HepG2 (cell line): ENCODE data around the gene TMEM117. TPM values are rescaled to one million over a fixed set of nuclear protein-coding genes. Genes with fewer than 3 reads are reported as not detected.

Experiments
- ATAC-seq: fragments of 200-7000 bp; cut with Tn5 transposase; 3 replicates; pipeline ENCODE4 v1.9.1; 2020; ENCODE audit warnings: mild to moderate bottlenecking, moderate library complexity
- BruUV-seq: library from RNA; stranded (reverse); fragments of 400-500 nt; replicated peaks from 2 replicates; lab custom pipeline; 2021; lab: Mats Ljungman, UMichigan
- CTCF ChIA-PET: fragments of 300-600 bp; formaldehyde crosslinking; extraction: SDS; loops from one replicate; lab custom pipeline; 2021; ENCODE audit warnings: low total read pairs, inconsistent platforms, low intra/inter-chr PET ratio; lab: Yijun Ruan, JAX
- POLR2A ChIA-PET: fragments of 350-600 bp; sonication (Branson Sonifier 250); formaldehyde crosslinking; loops from one replicate; lab custom pipeline; 2020; ENCODE audit warnings: antibody characterized with exemption, inconsistent platforms; lab: Yijun Ruan, JAX
- DNase-seq: peaks from one replicate; pipeline ENCODE4 v3.0.0-alpha.2; 2015; ENCODE audit warnings: low spot score
- FAIRE-seq: peaks from 3 replicates; lab custom pipeline; 2011; peaks lifted over from hg19 to GRCh38; lab: Jason Lieb, UNC
- H2AFZ ChIP-seq: one replicate; pipeline ENCODE4 v1.6.1; 2011; ENCODE audit warnings: low read length, inconsistent platforms
- H3K27ac ChIP-seq: fragments of 300-600 bp; 3 replicates; pipeline ENCODE4 v1.8.0; 2011; ENCODE audit warnings: mixed run types, mild to moderate bottlenecking, mixed read lengths, low read length, inconsistent platforms; ENCODE audit not compliant: insufficient read depth; ENCODE audit errors: extremely low read length
- H3K27me3 ChIP-seq, 2 experiments: fragments of 200-600 bp in 1 of 2; 2 replicates in 1 of 2; 3 replicates in 1 of 2; pipeline versions ENCODE4 v1.6.0 to v1.8.0; 2011; ENCODE audit warnings: low read length in 2 of 2, mild to moderate bottlenecking in 2 of 2, moderate library complexity in 2 of 2, inconsistent platforms in 1 of 2; ENCODE audit not compliant: insufficient read depth in 2 of 2, control insufficient read depth in 1 of 2
- H3K36me3 ChIP-seq, 2 experiments: fragments of 200-600 bp in 1 of 2; replicated peaks in 1 of 2; 2 replicates in 1 of 2; 3 replicates in 1 of 2; pipeline versions ENCODE4 v1.5.1 to v1.8.0; 2011; ENCODE audit warnings: low read length in 2 of 2, inconsistent platforms in 1 of 2; ENCODE audit not compliant: insufficient read depth in 2 of 2, control insufficient read depth in 1 of 2
- H3K4me1 ChIP-seq: 2 replicates; pipeline ENCODE4 v1.5.1; 2012; ENCODE audit warnings: low read length, inconsistent platforms; ENCODE audit not compliant: insufficient read depth
- H3K4me2 ChIP-seq: 2 replicates; pipeline ENCODE4 v1.6.0; 2011; ENCODE audit warnings: low read depth, low read length, inconsistent platforms
- H3K4me3 ChIP-seq, 3 experiments: fragments of 200-600 bp in 1 of 3; sonication (generic), shearing (Covaris generic) in 1 of 3; replicated peaks in 1 of 3; 2 replicates each; pipeline ENCODE4 v1.5.1; 2011 to 2016; ENCODE audit warnings: low read length in 3 of 3, inconsistent platforms in 2 of 3, low read depth in 2 of 3, mild to moderate bottlenecking in 2 of 3, control low read depth in 1 of 3, mixed read lengths in 1 of 3; ENCODE audit not compliant: insufficient read depth in 1 of 3
- H3K79me2 ChIP-seq: one replicate; pipeline ENCODE4 v1.6.1; 2011; ENCODE audit warnings: low read length, inconsistent platforms; ENCODE audit not compliant: insufficient read depth
- H3K9ac ChIP-seq: 2 replicates; pipeline ENCODE4 v1.6.0; 2011; ENCODE audit warnings: mild to moderate bottlenecking, low read depth, low read length, inconsistent platforms; ENCODE audit not compliant: insufficient read depth
- H3K9me3 ChIP-seq: 2 replicates; pipeline ENCODE4 v1.5.1; 2012; ENCODE audit warnings: mild to moderate bottlenecking, low read length
- H4K20me1 ChIP-seq: 2 replicates; pipeline ENCODE4 v1.6.0; 2011; ENCODE audit warnings: inconsistent platforms, mild to moderate bottlenecking, low read length, moderate library complexity; ENCODE audit not compliant: insufficient read depth
- BHLHE40 ChIP-seq: IDR thresholded peaks from 2 replicates; pipeline ENCODE4 v1.6.1; 2011; ENCODE audit warnings: low read length, improper control_type of control experiment
- ETV5 ChIP-seq: IDR thresholded peaks from 2 replicates; pipeline ENCODE4 v1.6.1; 2018; ENCODE audit warnings: missing biosample characterization, missing genetic modification reagents, inconsistent platforms, borderline replicate concordance
- HOMEZ ChIP-seq: IDR thresholded peaks from 2 replicates; pipeline ENCODE4 v1.6.1; 2016; ENCODE audit warnings: low read depth
- NFAT5 ChIP-seq: sonication (generic); formaldehyde crosslinking; IDR thresholded peaks from 2 replicates; pipeline ENCODE4 v1.4.0; 2020; ENCODE audit warnings: missing genetic modification reagents
- PHB2 ChIP-seq: fragments of 450-650 bp; IDR thresholded peaks from 2 replicates; pipeline ENCODE4 v1.6.1; 2018; ENCODE audit not compliant: partially characterized antibody
- RBM22 ChIP-seq: fragments of 200-400 bp; formaldehyde crosslinking; optimal IDR thresholded peaks from 2 replicates; pipeline ENCODE3; 2017; ENCODE audit warnings: mild to moderate bottlenecking, low read length, moderate library complexity
- RORA ChIP-seq: sonication (generic); formaldehyde crosslinking; IDR thresholded peaks from 2 replicates; pipeline ENCODE4 v1.5.0; 2020; ENCODE audit warnings: mild to moderate bottlenecking, missing genetic modification reagents, moderate library complexity
- SMAD1 ChIP-seq: sonication (generic); formaldehyde crosslinking; IDR thresholded peaks from 2 replicates; pipeline ENCODE4 v1.4.0; 2020; ENCODE audit warnings: missing genetic modification reagents, low read depth, mild to moderate bottlenecking, borderline replicate concordance
- SMARCE1 ChIP-seq: fragments of 450-650 bp; IDR thresholded peaks from 2 replicates; pipeline ENCODE4 v1.6.1; 2017; ENCODE audit warnings: borderline replicate concordance
- ZMAT5 ChIP-seq: sonication (generic); formaldehyde crosslinking; IDR thresholded peaks from 2 replicates; pipeline ENCODE4 v1.5.0; 2020; ENCODE audit warnings: mild to moderate bottlenecking, low read depth, missing genetic modification reagents, borderline replicate concordance
- ZNF7 ChIP-seq: IDR thresholded peaks from 2 replicates; pipeline ENCODE4 v1.6.1; 2016; ENCODE audit warnings: missing biosample characterization, missing genetic modification reagents
- ZNF710 ChIP-seq: sonication (generic); formaldehyde crosslinking; IDR thresholded peaks from 2 replicates; pipeline ENCODE4 v1.5.0; 2020; ENCODE audit warnings: mild to moderate bottlenecking, missing genetic modification reagents, borderline replicate concordance
- ZNF740 ChIP-seq: sonication (generic); formaldehyde crosslinking; IDR thresholded peaks from 2 replicates; pipeline ENCODE4 v1.4.0; 2020; ENCODE audit warnings: missing genetic modification reagents
- ZNF839 ChIP-seq: sonication (generic); formaldehyde crosslinking; IDR thresholded peaks from 2 replicates; pipeline ENCODE4 v1.4.0; 2020; ENCODE audit warnings: missing genetic modification reagents, mild to moderate bottlenecking, borderline replicate concordance
- ZSCAN9 ChIP-seq: IDR thresholded peaks from 2 replicates; pipeline ENCODE4 v1.6.1; 2016; ENCODE audit warnings: borderline replicate concordance
- in situ Hi-C: cut with HindIII; loops from 2 replicates; pipeline ENCODE4 v1.10.0; 2017; ENCODE audit warnings: low pct_unique_long_range_greater_than_20kb; ENCODE audit not compliant: extremely low pct_ligation_motif_present
- intact Hi-C: fragments of 100-400 bp; cut with micrococcal nuclease; formaldehyde crosslinking; loops from one replicate; pipeline ENCODE4 v1.10.0; 2022; ENCODE audit not compliant: unreplicated experiment
- polyA plus RNA-seq, 8 experiments: library from polyadenylated mRNA; depleted of rRNA in 3 of 8; stranded (reverse) in 7 of 8; unstranded in 1 of 8; fragments of >200 nt; fragmentation: Illumina TruSeq in 4 of 8; extraction: Trizol in 4 of 8; gene quantifications; 2 replicates each; pipeline versions ENCODE4 v1.2.1 to v1.2.3, GENCODE V29; 2011 to 2016; ENCODE audit warnings: low read depth in 4 of 8, missing spikeins in 1 of 8, mixed read lengths in 1 of 8; ENCODE audit not compliant: insufficient read depth in 1 of 8
- total RNA-seq, 5 experiments: library from RNA; depleted of rRNA; stranded (reverse); fragments of >200 nt; fragmentation: Illumina TruSeq; extraction: Trizol; gene quantifications; 2 replicates each; pipeline ENCODE4 v1.2.3, GENCODE V29; 2016; ENCODE audit warnings: low read depth in 1 of 5

TMEM117 gene
- total and polyA plus RNA-seq, 2 of the 13 experiments (the other 11 are each of a cell fraction or from before 2014, with no cell fraction given), result 2.8 to 8.5 TPM

- Histone ChIP-seq H2AFZ (no peak overlapping the region), H3K27me3 (no peaks in the 10 kb centered on the region), H3K4me2 (no peak overlapping the region), H4K20me1 (no peaks in the 10 kb centered on the region), H3K9ac (no peak overlapping the region), H3K79me2 (no peaks in the 10 kb centered on the region), H3K36me3 (no peaks in the 10 kb centered on the region), H3K9me3 (no peaks in the 10 kb centered on the region), H3K27ac (no peak overlapping the region), H3K4me1 (no peaks in the 10 kb centered on the region), H3K4me3 (no peak overlapping the region)
- ATAC-seq (no peak), DNase-seq (no peak), FAIRE-seq (no peak)
- in situ Hi-C loops, result no loop called here
- intact Hi-C loops, result no loop called here
- POLR2A ChIA-PET, result no interaction called here
- no TSS peak for BruUV-seq
- CTCF ChIA-PET, result no interaction called here
- no peak for TF ChIP-seq ZSCAN9 (CRISPR knock-in tag)
- TF ChIP-seq ZNF7 (CRISPR knock-in tag), result no peak
- TF ChIP-seq NFAT5 (CRISPR knock-in tag), result no peak
- TF ChIP-seq ZNF740, result no peak
- TF ChIP-seq RORA, result no peak
- TF ChIP-seq BHLHE40, result no peak
- no peak for TF ChIP-seq ETV5 (CRISPR knock-in tag)
- no peak for TF ChIP-seq HOMEZ (CRISPR knock-in tag)
- TF ChIP-seq SMARCE1, result no peak
- no peak for TF ChIP-seq SMAD1 (CRISPR knock-in tag)
- no peak for TF ChIP-seq RBM22
- TF ChIP-seq ZNF839, result no peak
- TF ChIP-seq ZNF710 (CRISPR knock-in tag), result no peak
- no peak for TF ChIP-seq PHB2
- no peak for TF ChIP-seq ZMAT5 (CRISPR knock-in tag)
Measured at GRCh38 chr12:43903686-43904085, 67.8 kb downstream of the TMEM117 start.
